BLaER1 treated with 17β-estradiol and CSF1 and Interleukin-3, amounts not matched to agents 10 nM and 100 nM (cell line): ENCODE data around the gene SAMD4A.

Experiments used
- H3K27ac ChIP-seq, 11 experiments: shearing (Covaris generic); formaldehyde crosslinking; 2 replicates each; pipeline ENCODE4 v1.8.1; 2022
- H3K27me3 ChIP-seq, 11 experiments: shearing (Covaris generic); formaldehyde crosslinking; 2 replicates each; pipeline ENCODE4 v1.8.1; 2022
- H3K36me3 ChIP-seq, 11 experiments: shearing (Covaris generic); formaldehyde crosslinking; 2 replicates each; pipeline ENCODE4 v1.8.1; 2022
- H3K4me1 ChIP-seq, 10 experiments: shearing (Covaris generic); formaldehyde crosslinking; 2 replicates each; pipeline ENCODE4 v1.8.1; 2022
- H3K4me2 ChIP-seq, 11 experiments: shearing (Covaris generic); formaldehyde crosslinking; 2 replicates each; pipeline ENCODE4 v1.8.1; 2022
- H3K4me3 ChIP-seq, 10 experiments: shearing (Covaris generic); formaldehyde crosslinking; 2 replicates each; pipeline ENCODE4 v1.8.1; 2022
- H3K9ac ChIP-seq, 11 experiments: shearing (Covaris generic); formaldehyde crosslinking; 2 replicates each; pipeline ENCODE4 v1.8.1; 2022
- H3K9me3 ChIP-seq, 11 experiments: shearing (Covaris generic); formaldehyde crosslinking; replicated peaks in 1 of 11; 2 replicates each; pipeline ENCODE4 v1.8.1; 2022
- H4K20me1 ChIP-seq, 11 experiments: shearing (Covaris generic); formaldehyde crosslinking; 2 replicates each; pipeline ENCODE4 v1.8.1; 2022
- Cebpa-rat ChIP-seq, 11 experiments: shearing (Covaris generic); IDR thresholded peaks; 2 replicates each; pipeline ENCODE4 v1.8.1; 2022

The SAMD4A gene

DNA sequence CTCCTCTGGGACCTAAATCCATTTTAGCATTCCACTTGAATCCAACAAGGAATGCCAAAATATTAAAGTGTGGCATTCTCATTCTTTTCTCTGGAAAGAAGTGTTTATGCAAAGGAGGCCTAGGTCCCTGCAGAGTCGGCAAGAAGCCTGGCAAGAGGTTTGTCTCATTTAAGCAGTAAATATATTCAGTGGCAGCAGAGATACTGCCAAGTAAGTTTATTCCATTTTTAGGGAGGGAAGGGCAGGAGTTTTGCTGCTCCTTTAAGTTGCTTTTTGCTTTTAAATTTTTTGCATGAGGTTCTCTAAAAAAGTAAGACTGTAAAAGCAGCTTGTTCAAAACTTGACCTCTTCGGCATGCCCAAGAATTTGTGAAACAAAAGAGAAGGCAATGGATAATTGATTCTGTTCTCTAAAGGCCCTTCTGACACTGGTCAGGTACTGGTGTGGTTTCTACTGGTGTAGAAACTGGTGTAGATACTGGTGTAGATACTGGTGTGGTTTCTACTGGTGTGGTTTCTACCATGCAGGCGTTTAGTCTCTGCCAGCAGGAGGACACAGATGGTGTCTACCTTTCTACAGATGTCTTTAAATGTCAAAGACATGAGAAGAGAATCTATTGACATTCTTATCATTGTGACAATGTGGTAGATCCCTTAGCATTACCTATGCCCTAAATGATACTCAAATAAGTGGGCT, 107.3 kb downstream of the SAMD4A start:
- Histone ChIP-seq H3K9me3 (no peaks in the 10 kb centered on the region), H3K4me2 (no peak overlapping the region), H4K20me1 (peaks cover 0 to 43% (median 0%) of the 10 kb centered on the region in 11 experiments; a peak in 6 of 22 replicates), H3K9ac (no peak overlapping the region), H3K4me3 (no peak overlapping the region), H3K36me3 (no peaks in the 10 kb centered on the region), H3K27ac (no peak overlapping the region), H3K27me3 (no peaks in the 10 kb centered on the region), H3K4me1 (peaks cover 0 to 19% (median 14%) of the 10 kb centered on the region in 10 experiments; a peak in 19 of 20 replicates)
- no peak for TF ChIP-seq Cebpa-rat (IDR thresholded peaks at IDR 0.05)

DNA sequence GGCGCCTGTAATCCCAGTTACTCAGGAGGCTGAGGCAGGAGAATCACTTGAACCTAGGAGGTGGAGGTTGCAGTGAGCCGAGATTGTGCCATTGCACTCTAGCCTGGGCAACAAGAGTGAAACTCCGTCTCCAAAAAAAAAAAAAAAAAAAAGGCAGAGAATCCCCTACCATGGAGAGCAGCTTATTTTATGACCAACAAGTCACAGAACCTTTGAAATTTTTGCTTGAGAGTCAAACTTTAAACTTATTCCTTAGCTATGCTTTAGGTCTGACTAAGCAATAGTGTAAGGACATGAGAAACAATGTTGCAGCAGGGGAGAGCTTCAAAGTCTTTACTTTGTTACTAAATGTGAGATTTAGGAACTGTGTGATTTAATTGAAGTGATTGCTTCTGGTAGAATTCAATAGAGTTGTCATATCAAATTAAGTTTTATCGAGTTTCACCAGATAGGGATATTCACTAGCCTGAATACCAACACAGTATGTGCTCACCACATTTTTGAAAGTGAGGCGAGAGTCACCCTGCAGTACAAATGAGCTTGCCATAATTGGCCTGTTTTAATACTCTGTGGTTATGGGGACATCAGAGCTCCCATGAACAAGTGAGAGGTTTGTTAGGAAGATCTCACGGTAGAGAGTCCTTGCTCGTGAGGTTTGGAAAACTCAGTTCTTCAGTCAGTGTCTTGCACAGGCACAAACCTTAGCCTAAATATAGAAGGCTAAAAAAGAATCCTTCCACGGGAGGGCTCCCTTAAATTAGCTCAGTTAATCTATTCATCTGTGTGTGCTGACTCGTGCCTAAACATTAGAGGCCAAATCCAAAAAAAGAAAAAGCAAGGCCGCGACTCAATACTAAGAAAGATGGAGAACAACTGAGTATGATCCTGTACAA, 108.6 kb downstream of the SAMD4A start:
- Histone ChIP-seq H3K9ac (no peak overlapping the region), H3K4me2 (peak overlapping the region in 3 of 11 experiments; percentile 13 to 16 (median 14); a peak in 3 of 22 replicates), H3K4me1 (peaks cover 0 to 11% (median 8%) of the 10 kb centered on the region in 10 experiments; a peak in 12 of 20 replicates), H3K9me3 (no peaks in the 10 kb centered on the region), H3K27me3 (no peaks in the 10 kb centered on the region), H4K20me1 (peaks cover 0 to 56% (median 0%) of the 10 kb centered on the region in 11 experiments; a peak in 6 of 22 replicates), H3K27ac (no peak overlapping the region), H3K4me3 (no peak overlapping the region), H3K36me3 (no peaks in the 10 kb centered on the region)
- TF ChIP-seq Cebpa-rat (IDR thresholded peaks at IDR 0.05) = no peak

GRCh38 chr14:54676812-54677708, 110.1 kb downstream of the SAMD4A start:
- peaks cover 0 to 59% (median 0%) of the 10 kb centered on the region in 11 experiments; a peak in 6 of 22 replicates for H4K20me1 ChIP-seq
- no peaks in the 10 kb centered on the region for H3K27me3 ChIP-seq
- no peak overlapping the region for H3K9ac ChIP-seq
- no peak for TF ChIP-seq Cebpa-rat (IDR thresholded peaks at IDR 0.05)
- H3K4me1 ChIP-seq = peaks cover 0 to 8% (median 0%) of the 10 kb centered on the region in 10 experiments; a peak in 7 of 20 replicates
- H3K4me2 ChIP-seq = no peak overlapping the region
- H3K36me3 ChIP-seq = 0 out of 22 replicates have a peak, but pooled peaks cover 0 to 4% (median 0%) of the 10 kb centered on the region in 11 experiments
- no peak overlapping the region for H3K27ac ChIP-seq
- H3K4me3 ChIP-seq = no peak overlapping the region
- no peaks in the 10 kb centered on the region for H3K9me3 ChIP-seq

DNA sequence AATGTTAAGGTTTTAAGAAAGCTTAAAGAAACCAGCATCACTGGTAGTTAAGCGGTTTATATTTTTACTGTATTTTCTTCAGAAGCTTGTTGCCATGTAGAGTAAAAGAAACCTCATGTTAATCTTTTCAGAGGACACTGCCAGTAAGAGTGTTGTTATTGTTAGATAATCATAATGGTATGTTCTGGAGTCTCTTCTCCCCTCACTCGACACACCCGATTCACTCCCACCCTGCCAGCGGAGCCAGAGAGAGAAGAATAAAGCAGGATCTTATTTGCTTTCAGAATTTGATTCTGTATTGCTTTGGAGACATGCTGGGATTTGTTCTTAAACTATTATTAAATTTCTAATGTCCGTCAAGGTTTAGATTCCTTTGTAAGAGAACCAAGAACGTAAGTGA, 113.7 kb downstream of the SAMD4A start:
- Histone ChIP-seq H3K9ac (no peak overlapping the region), H3K4me2 (no peak overlapping the region), H3K9me3 (peaks cover 0 to 7% (median 5%) of the 10 kb centered on the region in 11 experiments; a peak in 19 of 22 replicates), H3K4me1 (peaks cover 13 to 21% (median 17%) of the 10 kb centered on the region in 10 experiments), H3K27me3 (no peaks in the 10 kb centered on the region), H4K20me1 (peaks cover 0 to 70% (median 0%) of the 10 kb centered on the region in 11 experiments; a peak in 6 of 22 replicates), H3K27ac (no peak overlapping the region), H3K4me3 (no peak overlapping the region), H3K36me3 (peaks cover 0 to 10% (median 0%) of the 10 kb centered on the region in 11 experiments; a peak in 2 of 22 replicates)
- no peak for TF ChIP-seq Cebpa-rat (IDR thresholded peaks at IDR 0.05)

- H3K27ac ChIP-seq = no peak overlapping the region
- peaks cover 13 to 33% (median 16%) of the 10 kb centered on the region in 10 experiments for H3K4me1 ChIP-seq
- no peaks in the 10 kb centered on the region for H3K27me3 ChIP-seq
- H3K4me2 ChIP-seq = no peak overlapping the region
- H3K36me3 ChIP-seq = peaks cover 0 to 10% (median 0%) of the 10 kb centered on the region in 11 experiments; a peak in 2 of 22 replicates
- no peak overlapping the region for H3K9ac ChIP-seq
- TF ChIP-seq Cebpa-rat (IDR thresholded peaks at IDR 0.05) = no peak
- H4K20me1 ChIP-seq = peaks cover 0 to 62% (median 0%) of the 10 kb centered on the region in 11 experiments; a peak in 5 of 22 replicates
- peaks cover 7 to 18% (median 12%) of the 10 kb centered on the region in 11 experiments; a peak in 20 of 22 replicates for H3K9me3 ChIP-seq
- no peak overlapping the region for H3K4me3 ChIP-seq
Observed at GRCh38 chr14:54681811-54682261, 114.9 kb downstream of the SAMD4A start.

GRCh38 chr14:54682578-54682977, 115.7 kb downstream of the SAMD4A start:
- no peak overlapping the region for H3K4me2 ChIP-seq
- H3K4me1 ChIP-seq = peaks cover 13 to 37% (median 16%) of the 10 kb centered on the region in 10 experiments
- no peak overlapping the region for H3K4me3 ChIP-seq
- no peaks in the 10 kb centered on the region for H3K27me3 ChIP-seq
- peaks cover 0 to 10% (median 0%) of the 10 kb centered on the region in 11 experiments; a peak in 2 of 22 replicates for H3K36me3 ChIP-seq
- H3K9me3 ChIP-seq = peaks cover 7 to 18% (median 12%) of the 10 kb centered on the region in 11 experiments; a peak in 20 of 22 replicates
- no peak overlapping the region for H3K9ac ChIP-seq
- no peak overlapping the region for H3K27ac ChIP-seq
- peaks cover 0 to 58% (median 0%) of the 10 kb centered on the region in 11 experiments; a peak in 5 of 22 replicates for H4K20me1 ChIP-seq
- TF ChIP-seq Cebpa-rat (IDR thresholded peaks at IDR 0.05) = no peak

DNA sequence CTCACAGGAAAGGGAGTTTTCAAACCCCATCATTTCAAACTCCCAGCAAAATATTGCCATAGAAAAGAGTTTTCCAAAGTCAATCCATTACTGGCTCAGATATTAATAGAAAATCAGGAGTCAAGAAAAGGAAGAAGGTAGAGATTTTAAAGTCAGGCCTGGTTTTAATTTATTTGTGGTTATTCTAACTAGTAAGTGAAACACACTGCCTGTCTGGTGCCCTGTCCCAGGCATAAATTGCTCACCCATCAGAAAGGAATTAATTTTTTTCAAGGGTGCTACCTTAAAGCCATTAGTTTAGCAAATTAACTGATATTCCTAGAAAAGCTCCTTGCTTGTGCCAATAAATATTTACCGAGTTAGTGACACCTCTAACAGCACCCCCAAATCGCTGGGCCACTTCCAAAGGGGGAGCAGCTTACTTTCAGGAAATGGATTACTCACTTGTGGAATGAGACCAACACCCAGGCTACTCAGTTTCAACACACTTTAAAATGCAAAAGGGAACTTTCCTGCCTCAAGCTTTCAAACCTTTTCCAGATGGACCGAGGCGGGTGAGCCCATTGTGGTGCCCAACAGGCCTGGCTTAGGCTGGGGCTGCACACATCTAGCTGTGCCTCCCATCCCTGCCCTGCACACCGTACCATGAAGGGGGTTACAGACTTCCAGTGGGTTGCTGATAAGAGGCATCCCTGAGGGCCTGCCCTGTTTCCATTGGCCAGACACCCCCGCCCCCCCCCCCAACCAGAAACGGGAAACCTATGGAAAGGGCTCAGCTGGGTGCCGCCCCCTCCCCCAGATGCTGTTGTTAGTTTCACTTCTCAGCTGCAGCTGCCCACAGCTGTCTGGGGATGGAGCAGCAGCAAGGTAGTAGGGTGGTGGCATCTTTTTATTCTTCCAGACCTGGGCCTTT, 117.2 kb downstream of the SAMD4A start:
- Histone ChIP-seq H4K20me1 (peaks cover 0 to 43% (median 0%) of the 10 kb centered on the region in 11 experiments; a peak in 5 of 22 replicates), H3K4me3 (no peak overlapping the region), H3K9me3 (peaks cover 7 to 18% (median 13%) of the 10 kb centered on the region in 11 experiments; a peak in 20 of 22 replicates), H3K9ac (no peak overlapping the region), H3K36me3 (peaks cover 0 to 18% (median 3%) of the 10 kb centered on the region in 11 experiments; a peak in 4 of 22 replicates), H3K27ac (peak overlapping the region in 8 of 11 experiments; percentile 11 to 53 (median 40); a peak in 10 of 22 replicates), H3K4me2 (peak overlapping the region; percentile 42 to 72 (median 63); a peak in 21 of 22 replicates), H3K27me3 (no peaks in the 10 kb centered on the region), H3K4me1 (peaks cover 13 to 45% (median 16%) of the 10 kb centered on the region in 10 experiments)
- no peak for TF ChIP-seq Cebpa-rat (IDR thresholded peaks at IDR 0.05)
